GM12801 (cell line): ENCODE results near the gene RPL26.

ENCODE experiments used
- TF ChIP-seq, protein P1 (sequence below): IDR thresholded peaks from one replicate; pipeline ENCODE4 v1.5.1; 2011; ENCODE audit warnings: control low read depth; ENCODE audit not compliant: insufficient read length; ENCODE audit errors: extremely low read depth

The RPL26 gene

DNA sequence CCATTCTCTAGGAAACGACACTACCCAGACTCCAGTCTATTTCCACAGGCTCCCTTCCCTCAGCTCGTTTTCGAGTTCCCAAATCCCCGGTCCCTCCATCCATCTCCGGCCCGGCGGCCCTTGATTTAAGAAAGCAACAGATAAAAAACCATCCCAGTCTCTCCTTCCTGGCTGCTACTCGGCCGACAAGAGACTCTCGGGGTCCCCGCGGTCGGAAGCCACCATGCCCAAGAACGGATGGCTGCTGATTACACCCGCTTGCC lies 182 bp downstream of the RPL26 start:
- TF ChIP-seq, protein P1, sequence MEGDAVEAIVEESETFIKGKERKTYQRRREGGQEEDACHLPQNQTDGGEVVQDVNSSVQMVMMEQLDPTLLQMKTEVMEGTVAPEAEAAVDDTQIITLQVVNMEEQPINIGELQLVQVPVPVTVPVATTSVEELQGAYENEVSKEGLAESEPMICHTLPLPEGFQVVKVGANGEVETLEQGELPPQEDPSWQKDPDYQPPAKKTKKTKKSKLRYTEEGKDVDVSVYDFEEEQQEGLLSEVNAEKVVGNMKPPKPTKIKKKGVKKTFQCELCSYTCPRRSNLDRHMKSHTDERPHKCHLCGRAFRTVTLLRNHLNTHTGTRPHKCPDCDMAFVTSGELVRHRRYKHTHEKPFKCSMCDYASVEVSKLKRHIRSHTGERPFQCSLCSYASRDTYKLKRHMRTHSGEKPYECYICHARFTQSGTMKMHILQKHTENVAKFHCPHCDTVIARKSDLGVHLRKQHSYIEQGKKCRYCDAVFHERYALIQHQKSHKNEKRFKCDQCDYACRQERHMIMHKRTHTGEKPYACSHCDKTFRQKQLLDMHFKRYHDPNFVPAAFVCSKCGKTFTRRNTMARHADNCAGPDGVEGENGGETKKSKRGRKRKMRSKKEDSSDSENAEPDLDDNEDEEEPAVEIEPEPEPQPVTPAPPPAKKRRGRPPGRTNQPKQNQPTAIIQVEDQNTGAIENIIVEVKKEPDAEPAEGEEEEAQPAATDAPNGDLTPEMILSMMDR = no peak

DNA sequence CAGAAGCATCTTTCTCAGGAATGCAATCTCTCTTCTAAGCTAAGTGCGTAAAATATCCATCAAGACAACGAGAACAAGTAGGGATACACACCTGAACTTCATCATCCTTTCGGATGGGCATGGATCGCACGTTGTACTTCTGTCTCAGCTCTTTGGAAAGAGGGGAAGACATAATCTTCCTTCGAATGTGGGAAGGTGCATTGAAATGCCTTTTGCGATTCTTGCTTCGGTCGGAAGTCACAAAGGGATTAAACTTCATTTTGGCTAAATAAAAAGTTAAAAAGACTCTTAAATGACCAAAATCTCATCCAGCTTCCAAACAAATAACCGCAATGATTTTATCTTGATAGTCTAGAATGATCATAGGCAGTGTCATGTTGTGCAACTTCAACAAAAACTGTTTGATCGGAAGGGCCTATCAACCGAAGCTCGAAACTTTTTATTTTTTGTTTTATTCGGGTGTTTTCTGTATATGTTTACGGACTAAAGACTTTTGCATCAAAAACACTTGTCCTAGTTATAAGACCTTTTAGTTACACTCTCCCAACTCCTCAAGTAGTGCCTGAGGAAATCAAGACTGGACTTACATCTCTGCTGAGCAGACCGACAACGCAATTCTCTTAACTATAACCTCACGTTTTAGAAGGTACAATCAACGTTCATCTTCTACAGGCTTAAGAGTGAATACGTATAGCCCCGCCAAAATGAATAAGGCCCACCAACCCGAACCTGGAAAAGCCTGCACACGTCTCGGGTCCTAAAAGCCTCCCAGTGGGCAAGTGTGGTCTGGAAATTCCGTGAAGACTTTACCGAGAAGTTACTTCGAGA lies 727 bp downstream of the RPL26 start:
- TF ChIP-seq, protein P1 = no peak

DNA sequence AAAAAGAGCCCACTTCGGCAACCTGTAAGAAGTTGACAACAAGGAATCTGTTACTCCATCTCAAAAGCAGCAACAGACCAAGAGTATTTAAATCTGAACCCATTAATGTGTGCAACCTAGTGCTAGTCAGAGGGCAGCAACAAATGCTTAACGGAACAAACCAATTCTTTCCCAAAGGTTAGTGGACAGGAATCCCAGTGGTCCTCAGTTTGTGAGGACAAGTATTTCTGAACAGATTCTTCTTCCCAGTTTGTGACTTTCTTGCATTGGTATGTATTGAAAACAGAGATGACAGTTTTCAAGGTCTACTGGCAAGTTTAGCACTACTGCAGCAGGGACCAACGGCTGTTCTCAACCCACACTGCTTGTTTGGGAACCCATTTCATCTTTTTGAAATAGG lies 2.9 kb downstream of the RPL26 start:
- TF ChIP-seq, protein P1 = no peak

DNA sequence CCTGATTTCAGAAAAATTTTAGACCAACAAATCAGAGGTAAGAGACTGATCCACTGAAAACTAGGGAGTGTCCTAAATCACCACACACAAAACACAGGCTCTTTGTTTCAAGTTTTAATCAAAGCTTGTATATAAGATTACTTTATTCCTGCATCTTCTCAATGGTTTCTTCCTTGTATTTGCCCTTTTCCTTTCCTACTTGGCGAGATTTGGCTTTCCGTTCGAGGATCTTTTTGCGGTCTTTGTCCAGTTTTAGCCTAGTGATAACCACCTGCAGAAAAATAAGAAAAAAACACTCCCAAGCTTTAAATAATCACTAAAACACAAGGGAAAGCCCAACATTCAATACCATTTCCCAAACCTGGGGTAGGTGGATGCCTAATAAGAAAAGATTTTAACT lies 5.6 kb downstream of the RPL26 start:
- TF ChIP-seq, protein P1 = no peak

DNA sequence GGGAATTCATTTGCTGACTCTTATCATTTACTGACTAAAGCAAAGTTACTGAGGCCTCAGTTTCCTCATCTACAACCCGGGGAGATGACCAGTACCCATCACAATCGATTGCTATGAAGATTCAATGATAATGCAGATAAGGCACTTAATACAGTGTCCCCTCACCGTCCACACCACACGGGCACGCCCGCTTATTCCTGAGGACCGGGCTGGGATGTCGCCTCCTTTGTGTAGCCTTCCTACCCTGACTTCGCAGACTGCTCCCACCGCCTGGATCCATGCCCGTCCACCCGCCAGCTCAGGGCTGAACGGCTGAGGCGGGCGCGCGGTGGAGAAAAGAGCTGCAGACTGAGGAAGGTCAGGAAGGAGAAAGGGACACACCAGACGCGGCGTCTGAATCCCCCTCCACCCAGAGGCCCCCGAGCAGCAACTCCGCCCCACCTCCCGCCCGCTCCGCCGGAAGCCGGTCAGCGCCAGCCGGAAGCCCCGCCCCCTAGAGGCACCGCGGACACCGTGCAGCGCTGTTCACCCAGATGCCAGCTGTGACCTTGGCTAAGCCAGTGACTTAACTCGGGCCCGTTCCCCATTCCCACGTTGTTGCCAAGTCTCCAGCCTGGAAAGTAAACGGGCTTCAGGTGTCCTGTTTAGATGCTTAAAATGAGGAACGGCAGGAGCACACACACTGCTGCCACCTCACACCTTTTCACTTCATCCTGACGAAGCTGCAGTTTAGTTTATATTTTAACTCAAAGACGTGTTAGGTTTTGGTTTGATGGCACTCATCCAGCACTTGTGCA lies 6.5 kb downstream of the RPL26 start, which contains the start of gene KRABD2:
Gene KRABD2, minus strand, starts transcription at position 434 of the 797 bp plus-strand sequence.
- TF ChIP-seq, protein P1 = no peak

DNA sequence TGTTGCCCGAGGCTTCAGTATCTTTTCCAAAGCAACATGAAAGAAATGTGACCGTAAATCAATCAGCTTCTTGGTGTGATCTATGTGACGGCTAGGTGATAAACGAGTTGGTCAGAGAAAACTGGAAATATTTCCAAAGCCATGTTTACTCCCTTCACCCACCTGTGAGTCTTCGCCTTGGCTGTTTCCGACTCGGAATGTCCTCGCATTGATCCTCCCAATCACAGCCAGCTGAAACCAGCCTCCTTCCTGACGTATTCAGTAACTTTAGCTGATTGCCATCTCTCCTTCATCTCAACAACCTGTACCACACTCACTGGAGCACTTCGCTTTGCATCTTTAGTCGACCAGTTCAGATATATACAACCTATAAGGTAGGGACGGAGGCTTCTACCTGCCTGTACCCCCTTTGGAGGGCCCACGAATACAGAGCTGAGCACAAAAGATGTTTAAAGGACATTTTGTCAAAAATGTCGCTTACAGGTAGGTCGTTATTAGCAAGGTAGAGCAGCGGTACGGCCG lies 7.2 kb downstream of the RPL26 start:
- TF ChIP-seq, protein P1 = no peak

DNA sequence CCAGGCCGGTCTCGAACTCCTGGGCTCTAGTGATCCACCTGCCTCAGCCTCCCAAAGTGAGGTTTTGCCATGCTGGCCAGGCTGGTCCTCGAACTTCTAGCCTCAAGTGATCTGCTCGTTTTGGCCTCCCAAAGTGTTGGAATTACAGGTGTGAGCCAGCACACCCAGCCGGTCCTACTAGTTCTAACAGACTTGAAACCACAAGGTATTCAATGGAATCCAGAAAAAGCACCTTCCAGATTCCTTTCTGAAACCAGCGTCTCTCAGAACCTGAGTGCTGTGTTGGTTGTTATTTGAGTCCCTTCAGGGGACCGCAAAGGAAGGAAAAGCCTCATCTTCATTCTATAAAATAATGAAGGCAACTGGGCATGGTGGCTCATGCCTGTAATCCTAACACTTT lies 10.6 kb downstream of the RPL26 start:
- TF ChIP-seq, protein P1 = no peak
